GM13976 (cell line): ENCODE measurements around the gene LRRC71.

ENCODE experiments used
- DNase-seq: peaks from one replicate; pipeline ENCODE4 v3.0.0; 2012; ENCODE audit warnings: low spot score
- CTCF ChIP-seq: IDR thresholded peaks from 2 replicates; pipeline ENCODE4 v1.5.1; 2012; ENCODE audit warnings: borderline replicate concordance, mild to moderate bottlenecking; ENCODE audit not compliant: insufficient read depth; ENCODE audit errors: extremely low read depth, missing control alignments, control extremely low read depth
- in situ Hi-C: fragments of 300-500 bp; cut with MboI; formaldehyde crosslinking; loops from one replicate; pipeline ENCODE4 v1.12.0; 2022; ENCODE audit warnings: low sequenced_read_pairs, mixed read lengths, inconsistent platforms; ENCODE audit not compliant: unreplicated experiment

Gene LRRC71

GRCh38 chr1:156973417-156973816 lies 53.0 kb downstream of the LRRC71 start:
- in situ Hi-C loops, result no loop called here
- no peak for TF ChIP-seq CTCF
- DNase-seq, result no peak

GRCh38 chr1:156975084-156975483 lies 54.7 kb downstream of the LRRC71 start:
- in situ Hi-C loops, result no loop called here
- no peak for DNase-seq
- TF ChIP-seq CTCF, result no peak

DNA sequence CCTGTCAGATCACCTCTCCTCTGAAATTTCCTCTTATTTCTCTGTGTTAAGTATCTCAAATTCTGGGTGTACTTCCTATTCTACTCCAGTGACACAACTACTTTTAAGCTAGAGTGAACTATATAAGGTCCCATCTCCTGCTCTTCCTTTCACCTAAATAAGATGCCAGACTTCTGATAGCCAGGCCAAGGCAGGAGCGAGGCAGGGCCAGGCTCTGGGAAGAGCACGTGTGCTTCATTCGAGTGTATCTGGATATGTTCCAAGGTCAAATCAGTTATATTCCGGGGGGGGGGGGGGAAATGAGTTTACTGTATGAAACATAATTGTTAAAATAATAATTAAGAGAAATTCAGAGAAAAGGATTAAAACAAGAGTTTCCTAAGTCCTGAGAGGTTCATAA lies 60.1 kb downstream of the LRRC71 start:
- TF ChIP-seq CTCF, result no peak
- in situ Hi-C loops, result no loop called here
- DNase-seq, result no peak
